SK-N-SH treated with all-trans-retinoic acid at 6 μM for 48 hours (cell line): ENCODE measurements around the gene OGT.

ENCODE experiments used
- ARNTL ChIP-seq: fragments of 450-650 bp; formaldehyde crosslinking; IDR thresholded peaks from 2 replicates; pipeline ENCODE4 v1.5.0; 2020; ENCODE audit warnings: low read depth, mild to moderate bottlenecking, moderate library complexity, borderline replicate concordance
- CSDC2 ChIP-seq: fragments of 250-450 bp; sonication (Bioruptor Pico); IDR thresholded peaks from 2 replicates; pipeline ENCODE4 v1.5.0; 2020; ENCODE audit warnings: mild to moderate bottlenecking, moderate library complexity
- ESRRG ChIP-seq: fragments of 250-450 bp; sonication (Bioruptor Pico); IDR thresholded peaks from 2 replicates; pipeline ENCODE4 v1.6.1; 2021; ENCODE audit warnings: mild to moderate bottlenecking
- OSR1 ChIP-seq: fragments of 250-450 bp; sonication (Bioruptor Pico); IDR thresholded peaks from 2 replicates; pipeline ENCODE4 v1.8.0; 2022; ENCODE audit warnings: moderate library complexity, mild to moderate bottlenecking, inconsistent platforms
- RARB ChIP-seq: fragments of 250-450 bp; sonication (Bioruptor Pico); IDR thresholded peaks from 2 replicates; pipeline ENCODE4 v1.8.0; 2021; ENCODE audit warnings: mild to moderate bottlenecking, moderate library complexity
- TCF4 ChIP-seq: fragments of 250-450 bp; sonication (Bioruptor Pico); IDR thresholded peaks from 2 replicates; pipeline ENCODE4 v1.8.0; 2021; ENCODE audit warnings: mild to moderate bottlenecking, moderate library complexity, borderline replicate concordance
- TOX ChIP-seq: fragments of 250-450 bp; sonication (Bioruptor Pico); IDR thresholded peaks from 2 replicates; pipeline ENCODE4 v1.8.0; 2021; ENCODE audit warnings: mild to moderate bottlenecking, moderate library complexity, borderline replicate concordance
- TSHZ2 ChIP-seq: fragments of 250-450 bp; sonication (Bioruptor Pico); IDR thresholded peaks from 2 replicates; pipeline ENCODE4 v1.5.0; 2020; ENCODE audit warnings: mild to moderate bottlenecking, moderate library complexity
- ZFP3 ChIP-seq: fragments of 250-450 bp; sonication (Bioruptor Pico); IDR thresholded peaks from 2 replicates; pipeline ENCODE4 v1.5.0; 2020; ENCODE audit warnings: mild to moderate bottlenecking, moderate library complexity
- ZFP30 ChIP-seq: fragments of 450-650 bp; formaldehyde crosslinking; IDR thresholded peaks from 2 replicates; pipeline ENCODE4 v1.5.0; 2022; ENCODE audit warnings: mild to moderate bottlenecking, moderate library complexity
- ZNF565 ChIP-seq: fragments of 450-650 bp; formaldehyde crosslinking; conservative IDR thresholded peaks from 2 replicates; pipeline ENCODE4 v1.5.0; 2020; ENCODE audit warnings: low read depth, mild to moderate bottlenecking, moderate library complexity
- TF ChIP-seq, protein P1 (sequence below): fragments of 250-450 bp; sonication (Bioruptor Pico); IDR thresholded peaks from 2 replicates; pipeline ENCODE4 v1.8.0; 2020; ENCODE audit warnings: mild to moderate bottlenecking, moderate library complexity, borderline replicate concordance
- TF ChIP-seq, protein P2 (sequence below): fragments of 250-450 bp; sonication (Bioruptor Pico); IDR thresholded peaks from 2 replicates; pipeline ENCODE4 v1.5.1; 2020; ENCODE audit warnings: low read depth, mild to moderate bottlenecking, moderate library complexity
- TF ChIP-seq, protein P3 (sequence below): fragments of 250-450 bp; sonication (Bioruptor Pico); IDR thresholded peaks from 2 replicates; pipeline ENCODE4 v1.8.0; 2021; ENCODE audit warnings: low read depth, mild to moderate bottlenecking, moderate library complexity, borderline replicate concordance

DNA sequence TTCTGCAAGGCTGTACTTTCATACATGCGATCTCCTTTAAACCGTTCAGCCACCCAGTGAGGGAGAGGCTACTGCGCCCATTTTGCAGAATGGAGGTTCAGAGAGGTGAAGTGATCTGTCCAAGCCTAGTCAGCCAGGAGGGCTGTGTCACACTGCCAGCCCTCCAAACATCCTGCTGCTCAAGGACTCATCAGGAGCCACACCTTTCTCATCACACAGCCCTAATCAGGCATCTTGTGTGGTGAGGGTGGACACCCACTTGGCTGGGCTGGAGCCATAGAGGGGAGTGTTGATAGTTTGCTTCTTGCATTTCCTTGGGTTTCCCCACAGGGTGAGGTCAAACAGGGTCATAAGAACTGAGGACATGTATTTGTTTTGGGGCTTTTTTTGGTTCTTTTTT, 90.8 kb downstream of the OGT start:
- TF ChIP-seq, protein P1, sequence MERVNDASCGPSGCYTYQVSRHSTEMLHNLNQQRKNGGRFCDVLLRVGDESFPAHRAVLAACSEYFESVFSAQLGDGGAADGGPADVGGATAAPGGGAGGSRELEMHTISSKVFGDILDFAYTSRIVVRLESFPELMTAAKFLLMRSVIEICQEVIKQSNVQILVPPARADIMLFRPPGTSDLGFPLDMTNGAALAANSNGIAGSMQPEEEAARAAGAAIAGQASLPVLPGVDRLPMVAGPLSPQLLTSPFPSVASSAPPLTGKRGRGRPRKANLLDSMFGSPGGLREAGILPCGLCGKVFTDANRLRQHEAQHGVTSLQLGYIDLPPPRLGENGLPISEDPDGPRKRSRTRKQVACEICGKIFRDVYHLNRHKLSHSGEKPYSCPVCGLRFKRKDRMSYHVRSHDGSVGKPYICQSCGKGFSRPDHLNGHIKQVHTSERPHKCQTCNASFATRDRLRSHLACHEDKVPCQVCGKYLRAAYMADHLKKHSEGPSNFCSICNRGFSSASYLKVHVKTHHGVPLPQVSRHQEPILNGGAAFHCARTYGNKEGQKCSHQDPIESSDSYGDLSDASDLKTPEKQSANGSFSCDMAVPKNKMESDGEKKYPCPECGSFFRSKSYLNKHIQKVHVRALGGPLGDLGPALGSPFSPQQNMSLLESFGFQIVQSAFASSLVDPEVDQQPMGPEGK (CRISPR knock-in tag): no peak
- no peak for TF ChIP-seq TCF4
- TF ChIP-seq ARNTL (CRISPR knock-in tag): no peak
- TF ChIP-seq ZFP30 (CRISPR knock-in tag): no peak
- TF ChIP-seq, protein P2, sequence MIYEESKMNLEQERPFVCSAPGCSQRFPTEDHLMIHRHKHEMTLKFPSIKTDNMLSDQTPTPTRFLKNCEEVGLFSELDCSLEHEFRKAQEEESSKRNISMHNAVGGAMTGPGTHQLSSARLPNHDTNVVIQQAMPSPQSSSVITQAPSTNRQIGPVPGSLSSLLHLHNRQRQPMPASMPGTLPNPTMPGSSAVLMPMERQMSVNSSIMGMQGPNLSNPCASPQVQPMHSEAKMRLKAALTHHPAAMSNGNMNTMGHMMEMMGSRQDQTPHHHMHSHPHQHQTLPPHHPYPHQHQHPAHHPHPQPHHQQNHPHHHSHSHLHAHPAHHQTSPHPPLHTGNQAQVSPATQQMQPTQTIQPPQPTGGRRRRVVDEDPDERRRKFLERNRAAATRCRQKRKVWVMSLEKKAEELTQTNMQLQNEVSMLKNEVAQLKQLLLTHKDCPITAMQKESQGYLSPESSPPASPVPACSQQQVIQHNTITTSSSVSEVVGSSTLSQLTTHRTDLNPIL: no peak
- TF ChIP-seq ZFP3: no peak
- TF ChIP-seq CSDC2: no peak
- TF ChIP-seq, protein P3, sequence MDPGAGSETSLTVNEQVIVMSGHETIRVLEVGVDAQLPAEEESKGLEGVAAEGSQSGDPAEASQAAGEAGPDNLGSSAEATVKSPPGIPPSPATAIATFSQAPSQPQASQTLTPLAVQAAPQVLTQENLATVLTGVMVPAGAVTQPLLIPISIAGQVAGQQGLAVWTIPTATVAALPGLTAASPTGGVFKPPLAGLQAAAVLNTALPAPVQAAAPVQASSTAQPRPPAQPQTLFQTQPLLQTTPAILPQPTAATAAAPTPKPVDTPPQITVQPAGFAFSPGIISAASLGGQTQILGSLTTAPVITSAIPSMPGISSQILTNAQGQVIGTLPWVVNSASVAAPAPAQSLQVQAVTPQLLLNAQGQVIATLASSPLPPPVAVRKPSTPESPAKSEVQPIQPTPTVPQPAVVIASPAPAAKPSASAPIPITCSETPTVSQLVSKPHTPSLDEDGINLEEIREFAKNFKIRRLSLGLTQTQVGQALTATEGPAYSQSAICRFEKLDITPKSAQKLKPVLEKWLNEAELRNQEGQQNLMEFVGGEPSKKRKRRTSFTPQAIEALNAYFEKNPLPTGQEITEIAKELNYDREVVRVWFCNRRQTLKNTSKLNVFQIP (CRISPR knock-in tag): no peak
- TF ChIP-seq RARB: no peak
- TF ChIP-seq ZNF565 (CRISPR knock-in tag): no peak
- no peak for TF ChIP-seq TSHZ2 (CRISPR knock-in tag)
- no peak for TF ChIP-seq TOX (CRISPR knock-in tag)
- no peak for TF ChIP-seq ESRRG (CRISPR knock-in tag)
- TF ChIP-seq OSR1 (CRISPR knock-in tag): no peak
